H9 (cell line): ENCODE data around the gene CNTF. TPM values are rescaled to one million over a fixed set of nuclear protein-coding genes. Genes with fewer than 3 reads are reported as not detected.

ENCODE experiments used
- DNase-seq: peaks from one replicate; pipeline ENCODE4 v3.0.0-alpha.2; 2017
- H2AFZ ChIP-seq: one replicate; pipeline ENCODE4 v1.6.1; 2013; ENCODE audit warnings: mild to moderate bottlenecking, low read length, control low read depth, moderate library complexity
- H2AK5ac ChIP-seq: 2 replicates; pipeline ENCODE4 v1.6.1; 2013; ENCODE audit warnings: low read length, control low read depth, mixed read lengths; ENCODE audit not compliant: insufficient read length
- H2BK120ac ChIP-seq: one replicate; pipeline ENCODE4 v1.6.1; 2013; ENCODE audit warnings: low read depth, mild to moderate bottlenecking, low read length, control low read depth, inconsistent platforms; ENCODE audit not compliant: poor library complexity, severe bottlenecking
- H2BK12ac ChIP-seq: 2 replicates; pipeline ENCODE4 v1.6.1; 2013; ENCODE audit warnings: low read length, control low read depth, mixed read lengths, low read depth; ENCODE audit not compliant: insufficient read length
- H2BK15ac ChIP-seq: 2 replicates; pipeline ENCODE4 v1.6.1; 2013; ENCODE audit warnings: low read depth, low read length, control low read depth
- H2BK20ac ChIP-seq: one replicate; pipeline ENCODE4 v1.6.1; 2013; ENCODE audit warnings: low read depth, mild to moderate bottlenecking, low read length, control low read depth, inconsistent platforms; ENCODE audit not compliant: poor library complexity, severe bottlenecking
- H2BK5ac ChIP-seq: 2 replicates; pipeline ENCODE4 v1.6.1; 2013; ENCODE audit warnings: low read length, control low read depth, mixed read lengths; ENCODE audit not compliant: insufficient read length
- H3K14ac ChIP-seq: 2 replicates; pipeline ENCODE4 v1.6.1; 2013; ENCODE audit warnings: low read length, control low read depth; ENCODE audit not compliant: insufficient read depth
- H3K18ac ChIP-seq: 2 replicates; pipeline ENCODE4 v1.6.1; 2013; ENCODE audit warnings: low read depth, mild to moderate bottlenecking, mixed read lengths, low read length, control low read depth; ENCODE audit not compliant: insufficient read length
- H3K23ac ChIP-seq: 2 replicates; pipeline ENCODE4 v1.6.1; 2013; ENCODE audit warnings: low read length, control low read depth, mixed read lengths, low read depth; ENCODE audit not compliant: insufficient read length
- H3K23me2 ChIP-seq: 2 replicates; pipeline ENCODE4 v1.6.1; 2013; ENCODE audit warnings: low read depth, mild to moderate bottlenecking, mixed read lengths, low read length, control low read depth; ENCODE audit not compliant: insufficient read length, poor library complexity, severe bottlenecking
- H3K27ac ChIP-seq: 2 replicates; pipeline ENCODE4 v1.5.1; 2013; ENCODE audit warnings: low read length, control low read depth, mixed read lengths, low read depth; ENCODE audit not compliant: insufficient read length
- H3K27me3 ChIP-seq: 2 replicates; pipeline ENCODE4 v1.6.1; 2013; ENCODE audit warnings: low read length, control low read depth, inconsistent platforms; ENCODE audit not compliant: insufficient read depth
- H3K4ac ChIP-seq: 2 replicates; pipeline ENCODE4 v1.6.1; 2013; ENCODE audit warnings: low read depth, mild to moderate bottlenecking, control low read depth, inconsistent platforms, low read length, moderate library complexity
- H3K4me1 ChIP-seq: 2 replicates; pipeline ENCODE4 v1.6.1; 2013; ENCODE audit warnings: low read length, control low read depth, inconsistent platforms; ENCODE audit not compliant: insufficient read depth
- H3K4me2 ChIP-seq: 2 replicates; pipeline ENCODE4 v1.6.1; 2013; ENCODE audit warnings: low read length, control low read depth, mixed read lengths; ENCODE audit not compliant: insufficient read length, insufficient read depth
- H3K56ac ChIP-seq: 2 replicates; pipeline ENCODE4 v1.6.1; 2013; ENCODE audit warnings: low read depth, mild to moderate bottlenecking, mixed read lengths, low read length, control low read depth; ENCODE audit not compliant: insufficient read length
- H3K79me1 ChIP-seq: 2 replicates; pipeline ENCODE4 v1.6.1; 2013; ENCODE audit warnings: low read depth, mild to moderate bottlenecking, moderate library complexity, low read length, control low read depth, inconsistent platforms; ENCODE audit not compliant: insufficient read depth, poor library complexity, severe bottlenecking
- H3K79me2 ChIP-seq: 2 replicates; pipeline ENCODE4 v1.6.1; 2013; ENCODE audit warnings: low read length, control low read depth, inconsistent platforms; ENCODE audit not compliant: insufficient read depth
- H3K9ac ChIP-seq: 2 replicates; pipeline ENCODE4 v1.6.1; 2013; ENCODE audit warnings: low read length, control low read depth, mixed read lengths; ENCODE audit not compliant: insufficient read length; ENCODE audit errors: extremely low read depth
- H3K9me3 ChIP-seq: one replicate; pipeline ENCODE4 v1.6.1; 2013; ENCODE audit warnings: low read depth, low read length, inconsistent platforms; ENCODE audit not compliant: control insufficient read depth
- H3T11ph ChIP-seq: one replicate; pipeline ENCODE4 v1.6.1; 2013; ENCODE audit warnings: mild to moderate bottlenecking, low read length, control low read depth, inconsistent platforms
- H4K20me1 ChIP-seq: one replicate; pipeline ENCODE4 v1.6.1; 2013; ENCODE audit not compliant: control insufficient read depth, insufficient read length, insufficient read depth
- H4K5ac ChIP-seq: 2 replicates; pipeline ENCODE4 v1.6.1; 2013; ENCODE audit warnings: low read depth, mild to moderate bottlenecking, mixed read lengths, low read length, control low read depth; ENCODE audit not compliant: insufficient read length
- H4K8ac ChIP-seq: replicated peaks from 2 replicates; pipeline ENCODE4 v1.6.1; 2013; ENCODE audit warnings: low read length, control low read depth, mixed read lengths, low read depth; ENCODE audit not compliant: insufficient read length
- H4K91ac ChIP-seq: 2 replicates; pipeline ENCODE4 v1.6.1; 2013; ENCODE audit warnings: low read depth, mild to moderate bottlenecking, moderate library complexity, mixed read lengths, low read length, control low read depth; ENCODE audit not compliant: insufficient read length
- H3K27ac Mint-ChIP-seq, 3 experiments: 2 replicates in 2 of 3; 3 replicates in 1 of 3; pipeline ENCODE4 v1.8.0; 2020 to 2021; ENCODE audit warnings: mixed read lengths in 3 of 3, mild to moderate bottlenecking in 1 of 3, moderate library complexity in 1 of 3
- H3K27me3 Mint-ChIP-seq: 2 replicates; pipeline ENCODE4 v1.8.0; 2021; ENCODE audit warnings: low read depth, mild to moderate bottlenecking, moderate library complexity, mixed read lengths
- H3K36me3 Mint-ChIP-seq, 3 experiments: 2 replicates in 2 of 3; 3 replicates in 1 of 3; pipeline ENCODE4 v1.8.0; 2020 to 2021; ENCODE audit warnings: low read depth in 3 of 3, mixed read lengths in 3 of 3; ENCODE audit not compliant: insufficient read depth in 1 of 3
- H3K4me1 Mint-ChIP-seq, 2 experiments: 2 replicates each; pipeline ENCODE4 v1.8.0; 2020; ENCODE audit warnings: mixed read lengths in 2 of 2
- H3K4me3 Mint-ChIP-seq, 2 experiments: 2 replicates in 1 of 2; 3 replicates in 1 of 2; pipeline ENCODE4 v1.8.0; 2020 to 2021; ENCODE audit warnings: mild to moderate bottlenecking in 2 of 2, mixed read lengths in 2 of 2, moderate library complexity in 1 of 2
- H3K9me3 Mint-ChIP-seq, 2 experiments: 2 replicates in 1 of 2; 3 replicates in 1 of 2; pipeline ENCODE4 v1.8.0; 2020; ENCODE audit warnings: mild to moderate bottlenecking in 2 of 2, mixed read lengths in 2 of 2, moderate library complexity in 1 of 2
- WGBS: extraction: QIAGEN DNeasy Blood & Tissue Kit; methylation state at CpG from one replicate; pipeline ENCODE4 v1.1.7; 2013; ENCODE audit warnings: missing lambda C conversion rate, low lambda C conversion rate, mixed read lengths; ENCODE audit not compliant: insufficient read length; ENCODE audit errors: extremely low coverage; 5-methylcytosine and 5-hydroxymethylcytosine counted together
- total RNA-seq: library from RNA; stranded (reverse); gene quantifications from 2 replicates; pipeline ENCODE4 v1.2.1, GENCODE V29; 2021
- TF ChIP-seq, protein P1 (sequence below): fragments of 200-600 bp; sonication (generic); conservative IDR thresholded peaks from 3 replicates; pipeline ENCODE4 v1.8.0; 2021; ENCODE audit warnings: antibody characterized with exemption, mild to moderate bottlenecking

Gene CNTF
- total RNA-seq, 1 experiment from 2014 or later, result 3.5 TPM

DNA sequence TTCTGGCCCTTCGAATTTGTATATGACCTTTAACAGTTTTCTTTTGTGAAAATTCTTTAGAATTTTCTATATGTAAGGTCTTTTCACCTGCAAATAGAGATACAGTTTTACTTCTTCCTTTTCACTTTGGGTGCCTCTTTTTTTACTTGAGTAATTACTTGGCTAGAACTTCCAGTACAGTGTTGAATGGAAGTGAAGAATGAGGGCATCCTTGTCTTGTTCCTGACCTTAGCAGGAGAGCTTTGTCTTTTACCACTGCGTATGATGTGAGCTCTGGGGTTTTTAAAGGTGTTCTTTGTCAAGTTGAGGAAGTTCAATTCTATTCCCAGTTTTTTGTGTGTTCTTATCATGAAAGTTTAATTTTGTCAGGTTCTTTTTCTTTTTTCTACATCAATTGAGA is 22.0 kb upstream of the CNTF start:
- peaks cover 38% of the 10 kb centered on the region in 2 experiments for H3K4me1 Mint-ChIP-seq
- Histone ChIP-seq H3K4me1 (no peaks in the 10 kb centered on the region; the same call in 1 of the 2 replicates), H3K9me3 (no peaks in the 10 kb centered on the region), H2BK15ac (no peak overlapping the region), H4K91ac (no peak overlapping the region), H3K56ac (no peak overlapping the region), H3K23ac (no peak overlapping the region), H3T11ph (no peak overlapping the region), H3K18ac (no peak overlapping the region), H4K5ac (no peak overlapping the region), H2BK5ac (no peak overlapping the region), H3K79me1 (peaks cover 5% of the 10 kb centered on the region), H3K27me3 (no peaks in the 10 kb centered on the region), H3K4ac (no peak overlapping the region), H3K79me2 (peaks cover 19% of the 10 kb centered on the region; the same call in 1 of the 2 replicates), H3K4me2 (no peak overlapping the region), H2BK12ac (no peak overlapping the region), H2AFZ (no peak overlapping the region), H3K23me2 (no peaks in the 10 kb centered on the region), H2AK5ac (no peak overlapping the region), H3K9ac (no peak overlapping the region), H3K27ac (no peak overlapping the region), H3K14ac (no peak overlapping the region), H4K8ac (no peak overlapping the region), H4K20me1 (no peaks in the 10 kb centered on the region), H2BK120ac (no peak overlapping the region), H2BK20ac (no peak overlapping the region)
- no peaks in the 10 kb centered on the region for H3K27me3 Mint-ChIP-seq
- H3K4me3 Mint-ChIP-seq, result no peak overlapping the region; a peak in 1 of 5 replicates
- peaks cover 3 to 12% (median 9%) of the 10 kb centered on the region in 3 experiments; a peak in 4 of 7 replicates for H3K36me3 Mint-ChIP-seq
- peak overlapping the region in 1 of 3 experiments; percentile 64; a peak in 2 of 7 replicates for H3K27ac Mint-ChIP-seq
- no peaks in the 10 kb centered on the region for H3K9me3 Mint-ChIP-seq
- no CpG with 5 or more reads among the region's 2 CpGs for WGBS
- no peak for DNase-seq
- TF ChIP-seq, protein P1, sequence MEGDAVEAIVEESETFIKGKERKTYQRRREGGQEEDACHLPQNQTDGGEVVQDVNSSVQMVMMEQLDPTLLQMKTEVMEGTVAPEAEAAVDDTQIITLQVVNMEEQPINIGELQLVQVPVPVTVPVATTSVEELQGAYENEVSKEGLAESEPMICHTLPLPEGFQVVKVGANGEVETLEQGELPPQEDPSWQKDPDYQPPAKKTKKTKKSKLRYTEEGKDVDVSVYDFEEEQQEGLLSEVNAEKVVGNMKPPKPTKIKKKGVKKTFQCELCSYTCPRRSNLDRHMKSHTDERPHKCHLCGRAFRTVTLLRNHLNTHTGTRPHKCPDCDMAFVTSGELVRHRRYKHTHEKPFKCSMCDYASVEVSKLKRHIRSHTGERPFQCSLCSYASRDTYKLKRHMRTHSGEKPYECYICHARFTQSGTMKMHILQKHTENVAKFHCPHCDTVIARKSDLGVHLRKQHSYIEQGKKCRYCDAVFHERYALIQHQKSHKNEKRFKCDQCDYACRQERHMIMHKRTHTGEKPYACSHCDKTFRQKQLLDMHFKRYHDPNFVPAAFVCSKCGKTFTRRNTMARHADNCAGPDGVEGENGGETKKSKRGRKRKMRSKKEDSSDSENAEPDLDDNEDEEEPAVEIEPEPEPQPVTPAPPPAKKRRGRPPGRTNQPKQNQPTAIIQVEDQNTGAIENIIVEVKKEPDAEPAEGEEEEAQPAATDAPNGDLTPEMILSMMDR, result no peak
